Right kidney (tissue), 1 donor: Measurements from ENCODE around the gene ITSN1.
"Not testable (repeated sequence)": the region's sequence is repeated elsewhere in the genome, so short reads cannot be mapped to it uniquely, and the experiment has no call there.

Experiments used
- DNase-seq: peaks from one replicate; pipeline ENCODE4 v3.0.0-alpha.2; 2016

Gene ITSN1

GRCh38 chr21:33682992-33683627 lies 40.8 kb downstream of the ITSN1 start:
- no peak for DNase-seq

- DNase-seq = no peak
These were observed 41.8 kb downstream of the ITSN1 start for GRCh38 chr21:33684068-33684467.

- no peak for DNase-seq
These were observed 42.7 kb downstream of the ITSN1 start for GRCh38 chr21:33684923-33685560.

GRCh38 chr21:33685613-33686197 lies 43.4 kb downstream of the ITSN1 start:
- no peak for DNase-seq

- DNase-seq = no peak
These were observed 44.1 kb downstream of the ITSN1 start for GRCh38 chr21:33686386-33686785.

GRCh38 chr21:33687634-33688033 lies 45.3 kb downstream of the ITSN1 start:
- DNase-seq = no peak

- no peak for DNase-seq
These were observed 46.1 kb downstream of the ITSN1 start for GRCh38 chr21:33688353-33688752.

GRCh38 chr21:33690874-33691273 lies 48.6 kb downstream of the ITSN1 start:
- no peak for DNase-seq

- no peak for DNase-seq
These were observed 49.8 kb downstream of the ITSN1 start for GRCh38 chr21:33691945-33692603.

- DNase-seq = no peak
These were observed 53.5 kb downstream of the ITSN1 start for GRCh38 chr21:33695813-33696212.

GRCh38 chr21:33696465-33696864 lies 54.2 kb downstream of the ITSN1 start:
- no peak for DNase-seq

- no peak for DNase-seq
These were observed 56.0 kb downstream of the ITSN1 start for GRCh38 chr21:33698087-33698860.

GRCh38 chr21:33699277-33699676 lies 57.0 kb downstream of the ITSN1 start:
- DNase-seq = no peak

GRCh38 chr21:33700491-33700890 lies 58.2 kb downstream of the ITSN1 start:
- no peak for DNase-seq

GRCh38 chr21:33703750-33704606 lies 61.7 kb downstream of the ITSN1 start:
- no peak for DNase-seq

- DNase-seq = no peak
These were observed 65.5 kb downstream of the ITSN1 start for GRCh38 chr21:33707846-33708245.

- DNase-seq = no peak
These were observed 66.6 kb downstream of the ITSN1 start for GRCh38 chr21:33708874-33709273.

GRCh38 chr21:33712022-33712803 lies 69.9 kb downstream of the ITSN1 start:
- DNase-seq = no peak

- DNase-seq = no peak
These were observed 78.8 kb downstream of the ITSN1 start for GRCh38 chr21:33721081-33721480.

- DNase-seq = not testable (repeated sequence)
These were observed 86.8 kb downstream of the ITSN1 start for GRCh38 chr21:33729139-33729538.

- no peak for DNase-seq
These were observed 87.3 kb downstream of the ITSN1 start for GRCh38 chr21:33729641-33730040.
